KOPT-K1 (cell line): ENCODE data around the gene AGPS.

Source experiments
- H3K27ac ChIP-seq: fragments of 200-600 bp; sonication (generic); 2 replicates; pipeline ENCODE4 v1.5.1; 2016; ENCODE audit warnings: antibody characterized with exemption, mild to moderate bottlenecking, low read depth, low read length; ENCODE audit not compliant: poor library complexity, severe bottlenecking
- H3K36me3 ChIP-seq: fragments of 200-600 bp; sonication (generic); 2 replicates; pipeline ENCODE4 v1.5.1; 2017; ENCODE audit warnings: antibody characterized with exemption, mild to moderate bottlenecking, low read length, moderate library complexity; ENCODE audit not compliant: insufficient read depth
- H3K9me3 ChIP-seq: fragments of 200-600 bp; sonication (generic); 2 replicates; pipeline ENCODE4 v1.5.1; 2017; ENCODE audit warnings: antibody characterized with exemption, low read length, mild to moderate bottlenecking; ENCODE audit not compliant: insufficient read depth, poor library complexity, severe bottlenecking

Gene AGPS

DNA sequence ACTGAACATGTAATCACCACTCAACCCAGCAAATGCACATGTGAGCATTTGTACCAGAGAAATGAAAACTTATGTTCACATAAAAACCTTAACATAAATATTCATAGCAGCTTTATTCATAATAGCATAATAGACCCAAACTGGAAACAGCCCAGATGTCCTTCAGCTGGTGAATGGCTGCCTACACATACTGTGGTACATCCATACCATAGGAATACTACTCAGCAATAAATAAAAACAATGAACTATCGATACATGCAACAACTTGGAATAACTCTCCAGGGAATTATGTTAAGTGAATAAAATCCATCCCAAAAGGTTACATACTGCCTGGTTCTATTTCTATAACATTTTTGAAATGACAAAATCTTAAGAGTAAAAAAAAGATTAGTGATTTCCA lies 140.0 kb downstream of the AGPS start:
- no peaks in the 10 kb centered on the region; the same call in 1 of the 2 replicates for H3K36me3 ChIP-seq
- no peaks in the 10 kb centered on the region for H3K9me3 ChIP-seq
- H3K27ac ChIP-seq = no peak overlapping the region

- peaks cover 2% of the 10 kb centered on the region for H3K36me3 ChIP-seq
- no peaks in the 10 kb centered on the region for H3K9me3 ChIP-seq
- H3K27ac ChIP-seq = no peak overlapping the region
Measured at GRCh38 chr2:177533253-177533652, 140.7 kb downstream of the AGPS start.

GRCh38 chr2:177535000-177535399 lies 142.4 kb downstream of the AGPS start:
- Histone ChIP-seq H3K27ac (no peak overlapping the region), H3K36me3 (peaks cover 9% of the 10 kb centered on the region), H3K9me3 (no peaks in the 10 kb centered on the region)

GRCh38 chr2:177535958-177536504 lies 143.5 kb downstream of the AGPS start:
- H3K9me3 ChIP-seq = no peaks in the 10 kb centered on the region
- H3K36me3 ChIP-seq = peaks cover 9% of the 10 kb centered on the region
- no peak overlapping the region for H3K27ac ChIP-seq

DNA sequence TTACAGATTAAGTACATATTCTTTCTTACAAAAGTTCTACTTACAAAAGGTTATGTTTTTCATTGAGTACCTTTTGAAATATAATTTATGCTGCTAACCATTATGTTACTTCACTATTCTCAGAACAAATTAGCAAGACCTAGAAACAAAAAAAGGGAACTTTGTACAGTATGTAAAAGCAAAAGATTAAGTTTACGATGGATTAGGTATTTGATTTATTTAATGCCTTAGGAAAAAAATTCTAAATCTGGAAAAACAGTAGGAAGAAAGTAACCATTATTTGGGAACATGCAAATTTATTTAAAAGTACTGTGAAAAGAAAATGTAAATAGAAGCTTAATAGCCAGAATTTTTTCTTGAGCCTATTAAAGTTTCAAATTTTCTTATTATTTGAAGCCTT lies 144.6 kb downstream of the AGPS start:
- H3K27ac ChIP-seq = no peak overlapping the region
- peaks cover 9% of the 10 kb centered on the region for H3K36me3 ChIP-seq
- no peaks in the 10 kb centered on the region for H3K9me3 ChIP-seq

- no peaks in the 10 kb centered on the region for H3K9me3 ChIP-seq
- H3K36me3 ChIP-seq = peaks cover 9% of the 10 kb centered on the region
- H3K27ac ChIP-seq = no peak overlapping the region
Measured at GRCh38 chr2:177537636-177538035, 145.1 kb downstream of the AGPS start.

- Histone ChIP-seq H3K36me3 (peaks cover 9% of the 10 kb centered on the region), H3K9me3 (no peaks in the 10 kb centered on the region), H3K27ac (no peak overlapping the region)
Measured at GRCh38 chr2:177538323-177538722, 145.8 kb downstream of the AGPS start.

- H3K36me3 ChIP-seq = peaks cover 9% of the 10 kb centered on the region
- H3K9me3 ChIP-seq = peaks cover 1% of the 10 kb centered on the region
- H3K27ac ChIP-seq = no peak overlapping the region
Measured at GRCh38 chr2:177540283-177540682, 147.7 kb downstream of the AGPS start.

DNA sequence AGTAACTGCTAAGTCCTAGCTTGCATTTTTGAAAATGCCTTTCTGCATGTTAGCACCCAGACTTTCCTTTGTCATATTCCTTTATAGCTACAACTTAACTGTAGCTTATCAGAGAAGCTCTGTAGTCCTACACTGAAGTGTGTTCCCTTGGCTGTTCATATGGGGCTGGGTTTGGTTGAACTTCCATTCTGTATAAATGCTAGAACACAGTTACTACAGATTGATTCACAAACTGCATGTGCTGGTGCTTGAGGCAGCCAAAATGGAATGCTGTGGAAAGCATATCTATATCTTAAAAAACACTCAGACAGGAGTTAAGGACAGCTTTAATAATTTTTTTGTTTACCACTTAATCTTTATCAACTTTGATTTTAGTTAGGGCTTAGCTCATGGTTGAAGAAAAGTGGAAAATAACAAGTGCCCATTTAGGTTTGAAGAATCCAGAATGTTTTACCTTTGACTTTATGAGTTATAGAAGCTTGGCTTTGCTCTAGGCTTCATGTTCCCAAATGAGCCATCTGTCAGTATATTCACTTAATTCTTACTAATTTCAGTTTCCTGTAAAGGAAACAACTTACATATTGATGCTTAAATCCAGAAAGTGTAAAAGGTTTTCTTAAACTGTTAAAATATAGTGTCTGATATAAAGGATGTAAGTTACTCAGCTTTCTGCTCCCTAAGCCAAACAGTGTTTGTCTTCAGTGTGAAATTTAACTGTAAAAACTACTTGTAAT lies 148.9 kb downstream of the AGPS start:
- H3K9me3 ChIP-seq = peaks cover 11% of the 10 kb centered on the region
- no peak overlapping the region for H3K27ac ChIP-seq
- peaks cover 9% of the 10 kb centered on the region for H3K36me3 ChIP-seq

DNA sequence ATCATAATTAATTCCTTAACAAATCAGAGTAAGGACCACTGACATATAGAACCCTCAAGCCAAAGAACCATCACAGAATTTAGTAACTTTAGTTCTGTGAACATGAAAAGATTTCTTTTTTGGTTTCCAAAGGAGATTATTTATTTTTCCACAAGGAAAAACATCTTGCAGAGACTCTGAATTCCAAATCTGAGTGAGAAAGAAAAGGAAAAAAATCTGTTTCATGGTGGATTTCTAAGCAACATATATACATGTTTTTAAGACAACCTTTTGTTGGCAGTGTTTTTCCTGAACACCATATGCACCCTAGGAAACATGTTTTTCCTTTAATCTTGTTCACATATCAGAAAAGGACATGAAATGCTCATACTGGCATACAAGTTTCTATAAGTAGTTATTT lies 149.8 kb downstream of the AGPS start:
- peaks cover 9% of the 10 kb centered on the region for H3K36me3 ChIP-seq
- no peak overlapping the region for H3K27ac ChIP-seq
- H3K9me3 ChIP-seq = peaks cover 13% of the 10 kb centered on the region

DNA sequence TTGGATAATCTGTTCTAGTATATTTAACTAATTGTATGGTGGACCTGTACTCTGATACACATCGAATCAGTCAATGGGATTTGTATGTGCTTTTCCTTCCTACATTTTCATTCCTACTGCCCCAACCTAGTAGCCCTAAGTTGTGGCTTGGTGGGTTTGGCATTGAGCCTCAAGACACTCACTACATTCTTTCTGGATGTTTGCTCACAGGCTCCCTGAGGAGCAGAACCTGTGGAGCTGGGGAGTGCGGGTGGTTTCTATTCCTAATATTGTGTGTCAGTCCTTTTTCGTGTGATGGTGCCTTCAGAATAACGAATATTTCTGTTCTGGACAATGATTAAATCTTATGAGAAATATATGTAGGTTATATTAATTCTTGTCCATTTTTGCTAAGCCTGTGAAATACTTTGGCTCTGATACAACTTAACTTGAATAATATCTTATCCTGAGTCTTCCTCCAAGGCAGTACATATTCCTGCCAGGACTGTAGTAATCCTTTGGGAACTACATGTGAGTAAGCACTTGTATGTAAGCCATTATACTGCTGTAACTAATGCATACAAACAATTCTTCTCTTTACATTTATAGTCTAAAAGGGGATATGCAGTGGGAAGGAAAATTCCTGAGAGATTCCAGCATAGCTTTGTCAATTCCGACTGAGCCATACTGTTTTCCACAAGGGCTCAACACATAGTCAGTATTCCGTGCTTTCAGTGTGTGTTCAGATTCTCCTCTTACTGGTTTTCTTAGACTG lies 150.6 kb downstream of the AGPS start:
- H3K9me3 ChIP-seq = peaks cover 13% of the 10 kb centered on the region
- no peak overlapping the region for H3K27ac ChIP-seq
- peaks cover 8% of the 10 kb centered on the region for H3K36me3 ChIP-seq

GRCh38 chr2:177545143-177545542 lies 152.6 kb downstream of the AGPS start:
- Histone ChIP-seq H3K9me3 (peaks cover 13% of the 10 kb centered on the region), H3K27ac (no peak overlapping the region)

DNA sequence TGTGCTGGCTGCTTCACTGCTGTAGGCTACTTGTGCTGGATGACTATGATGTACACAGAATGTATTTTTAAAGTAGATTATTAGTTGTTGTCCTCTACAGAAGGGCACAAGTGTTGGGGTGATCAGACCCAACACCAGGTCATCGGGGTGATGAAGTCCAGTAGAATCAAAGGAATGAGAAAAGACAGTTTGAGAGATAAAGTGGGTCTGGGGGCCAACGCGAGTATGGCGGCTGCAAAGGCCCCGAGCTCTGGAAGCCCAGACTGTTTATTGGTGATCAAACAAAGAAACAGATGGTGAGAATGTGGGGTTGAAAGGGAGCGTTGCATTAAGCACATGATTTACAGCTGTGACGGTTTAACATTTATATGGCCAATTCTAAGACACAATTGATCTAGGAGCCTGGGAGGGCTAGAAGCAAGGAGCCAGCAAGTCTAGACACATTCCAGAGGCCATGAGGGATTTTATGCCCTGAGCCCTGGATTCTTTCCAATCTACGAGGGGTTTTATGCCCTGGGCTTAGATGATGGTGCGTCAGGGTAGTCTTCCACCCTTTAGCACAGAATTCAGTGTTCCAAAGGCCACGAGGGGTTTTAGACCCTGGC lies 153.5 kb downstream of the AGPS start:
- H3K36me3 ChIP-seq = no peaks in the 10 kb centered on the region
- H3K27ac ChIP-seq = no peak overlapping the region
- H3K9me3 ChIP-seq = peaks cover 13% of the 10 kb centered on the region

More at GRCh38 chr2:177545143-177545542, 152.6 kb downstream of the AGPS start:
- no peaks in the 10 kb centered on the region for H3K36me3 ChIP-seq

DNA sequence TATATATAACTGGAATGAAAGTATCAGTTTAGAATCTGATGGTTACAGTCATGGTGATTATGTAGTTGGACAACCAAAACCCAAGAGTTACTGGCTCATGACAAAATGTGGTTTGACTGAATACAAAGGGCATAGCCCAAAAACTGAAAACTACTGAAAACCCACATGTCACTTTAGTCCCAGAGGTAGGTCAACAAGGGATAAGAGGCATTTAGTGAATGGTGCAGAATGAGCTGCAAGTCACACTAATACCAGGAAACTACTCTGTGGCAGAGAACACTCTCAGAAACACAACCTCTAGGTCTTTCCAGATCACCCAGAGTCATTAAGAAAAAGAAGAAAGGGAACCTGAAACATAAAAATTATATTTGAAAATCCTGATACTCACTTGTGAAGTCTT lies 154.5 kb downstream of the AGPS start:
- Histone ChIP-seq H3K9me3 (peaks cover 13% of the 10 kb centered on the region), H3K27ac (no peak overlapping the region)

DNA sequence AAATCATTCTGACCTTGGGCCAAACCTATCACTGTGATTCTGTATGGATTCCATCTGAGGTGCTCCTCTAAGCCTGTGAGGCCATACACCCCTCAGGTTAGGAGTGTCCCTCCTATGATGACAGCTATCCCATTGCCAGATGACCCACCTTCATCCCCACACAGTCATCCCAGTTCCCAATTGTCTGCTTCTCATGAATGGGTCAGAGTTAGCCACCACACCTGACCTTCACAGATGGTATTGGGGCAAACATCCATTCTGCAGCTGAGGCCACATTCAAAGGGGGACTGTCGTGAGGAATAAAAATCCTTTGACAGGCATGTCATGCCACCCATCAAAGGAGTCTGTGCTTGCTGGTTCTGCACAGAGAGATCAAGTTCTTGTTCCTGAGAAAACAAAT lies 155.2 kb downstream of the AGPS start:
- Histone ChIP-seq H3K36me3 (no peaks in the 10 kb centered on the region), H3K27ac (no peak overlapping the region), H3K9me3 (peaks cover 13% of the 10 kb centered on the region)

More for the DNA sequence above, 154.5 kb downstream of the AGPS start:
- no peaks in the 10 kb centered on the region for H3K36me3 ChIP-seq
